Stimulated activated CD4-positive, alpha-beta T cell treated with anti-CD3 and anti-CD28 coated beads, TNF-alpha, amount 100 ng/mL, for 4 hours (primary cell): ENCODE results near the gene PLPPR3.

Experiments
- DNase-seq, 3 experiments: peaks; one replicate each; pipeline ENCODE4 v3.0.0-alpha.2; 2020; ENCODE audit warnings: low read depth in 3 of 3

The PLPPR3 gene

GRCh38 chr19:772730-773436, 48.9 kb downstream of the PLPPR3 start:
- no peak for DNase-seq

- DNase-seq: no peak
Measured at GRCh38 chr19:772063-772462, 49.7 kb downstream of the PLPPR3 start.

GRCh38 chr19:771332-771785, 50.4 kb downstream of the PLPPR3 start:
- no peak for DNase-seq

GRCh38 chr19:769616-770015, 52.1 kb downstream of the PLPPR3 start:
- no peak for DNase-seq

- DNase-seq: no peak
Measured at GRCh38 chr19:768424-768823, 53.3 kb downstream of the PLPPR3 start.

GRCh38 chr19:765179-765738, 56.5 kb downstream of the PLPPR3 start:
- no peak for DNase-seq

- DNase-seq: no peak
Measured at GRCh38 chr19:764301-764700, 57.5 kb downstream of the PLPPR3 start.

- DNase-seq: no peak
Measured at GRCh38 chr19:763869-764268, 57.9 kb downstream of the PLPPR3 start.

GRCh38 chr19:763181-763580, 58.6 kb downstream of the PLPPR3 start:
- no peak for DNase-seq
